ENCODE measurements around the gene AHNAK.

DNA sequence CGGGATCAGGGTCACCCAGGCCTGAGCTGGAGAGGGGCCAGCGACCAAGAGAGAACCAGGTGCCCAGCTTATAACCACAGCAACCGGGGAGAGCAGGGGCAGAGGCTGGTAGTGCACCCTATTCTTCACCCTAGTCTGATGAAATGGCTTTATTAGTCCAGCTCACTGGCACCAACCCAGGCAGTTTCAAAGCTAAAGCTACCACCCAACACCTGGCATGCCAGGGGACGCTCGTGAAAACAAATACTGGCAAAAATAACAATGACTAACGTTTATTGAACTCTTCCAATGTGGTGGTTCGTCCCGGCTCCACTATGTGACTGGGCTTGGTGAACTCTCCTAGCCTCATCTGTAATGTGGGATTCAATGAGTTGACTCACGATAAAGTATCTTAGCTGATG lies 97.2 kb downstream of the AHNAK start:
- TF ChIP-seq FOSL2 (IDR thresholded peaks at IDR 0.05) (no peak), FOSL2 (CRISPR knock-in tag; IDR thresholded peaks at IDR 0.05) (no peak), MYC (IDR thresholded peaks at IDR 0.05; ENCODE audit: borderline replicate concordance, low read length) (no peak), EHF (CRISPR knock-in tag; IDR thresholded peaks at IDR 0.05) (no peak), POLR2A (IDR thresholded peaks at IDR 0.05; ENCODE audit: low read length) (no peak), EP300 (IDR thresholded peaks at IDR 0.05) (no peak), MAFK (IDR thresholded peaks at IDR 0.05; ENCODE audit: partially characterized antibody) (no peak), KDM1A (IDR thresholded peaks at IDR 0.05; ENCODE audit: low read depth) (no peak), BHLHE40 (IDR thresholded peaks at IDR 0.05; ENCODE audit: low read depth, low read length) (no peak), HOXA7 (CRISPR knock-in tag; IDR thresholded peaks at IDR 0.05) (no peak), SREBF2 (IDR thresholded peaks at IDR 0.05) (no peak), ZFP36 (IDR thresholded peaks at IDR 0.05; ENCODE audit: borderline replicate concordance, partially characterized antibody) (no peak)
- TF ChIP-seq, protein P1, sequence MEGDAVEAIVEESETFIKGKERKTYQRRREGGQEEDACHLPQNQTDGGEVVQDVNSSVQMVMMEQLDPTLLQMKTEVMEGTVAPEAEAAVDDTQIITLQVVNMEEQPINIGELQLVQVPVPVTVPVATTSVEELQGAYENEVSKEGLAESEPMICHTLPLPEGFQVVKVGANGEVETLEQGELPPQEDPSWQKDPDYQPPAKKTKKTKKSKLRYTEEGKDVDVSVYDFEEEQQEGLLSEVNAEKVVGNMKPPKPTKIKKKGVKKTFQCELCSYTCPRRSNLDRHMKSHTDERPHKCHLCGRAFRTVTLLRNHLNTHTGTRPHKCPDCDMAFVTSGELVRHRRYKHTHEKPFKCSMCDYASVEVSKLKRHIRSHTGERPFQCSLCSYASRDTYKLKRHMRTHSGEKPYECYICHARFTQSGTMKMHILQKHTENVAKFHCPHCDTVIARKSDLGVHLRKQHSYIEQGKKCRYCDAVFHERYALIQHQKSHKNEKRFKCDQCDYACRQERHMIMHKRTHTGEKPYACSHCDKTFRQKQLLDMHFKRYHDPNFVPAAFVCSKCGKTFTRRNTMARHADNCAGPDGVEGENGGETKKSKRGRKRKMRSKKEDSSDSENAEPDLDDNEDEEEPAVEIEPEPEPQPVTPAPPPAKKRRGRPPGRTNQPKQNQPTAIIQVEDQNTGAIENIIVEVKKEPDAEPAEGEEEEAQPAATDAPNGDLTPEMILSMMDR (IDR thresholded peaks at IDR 0.05): no peak
- TF ChIP-seq, protein P2, sequence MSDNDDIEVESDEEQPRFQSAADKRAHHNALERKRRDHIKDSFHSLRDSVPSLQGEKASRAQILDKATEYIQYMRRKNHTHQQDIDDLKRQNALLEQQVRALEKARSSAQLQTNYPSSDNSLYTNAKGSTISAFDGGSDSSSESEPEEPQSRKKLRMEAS (IDR thresholded peaks at IDR 0.05): no peak

All from A549 (cell line).